A549 (cell line): ENCODE measurements around the gene MED23. TPM values are rescaled to one million over a fixed set of nuclear protein-coding genes. Genes with fewer than 3 reads are reported as not detected.

Source experiments
- ATAC-seq, 2 experiments: fragments of 200-7000 bp in 1 of 2; fragments of >200 bp in 1 of 2; cut with Nextera tagmentation in 1 of 2; cut with Tn5 transposase in 1 of 2; 3 replicates each; pipeline versions ENCODE4 v1.8.0 to v1.9.1; 2018 to 2020; ENCODE audit warnings: mild to moderate bottlenecking in 1 of 2, moderate library complexity in 1 of 2
- CTCF ChIA-PET: fragments of 300-600 bp; sonication (Branson Sonifier 250); formaldehyde crosslinking; extraction: SDS; loops from one replicate; lab custom pipeline; 2021; ENCODE audit warnings: antibody characterized with exemption, inconsistent platforms; lab: Yijun Ruan, JAX
- POLR2A ChIA-PET: fragments of 350-600 bp; formaldehyde crosslinking; extraction: SDS; loops from one replicate; lab custom pipeline; 2021; ENCODE audit warnings: antibody characterized with exemption, inconsistent platforms; lab: Yijun Ruan, JAX
- DNase-seq, 2 experiments: peaks; one replicate each; pipeline versions ENCODE4 v3.0.0 to v3.0.0-alpha.2; 2011 to 2016; ENCODE audit warnings: low read depth in 1 of 2, low spot score in 1 of 2
- FAIRE-seq: peaks from 2 replicates; lab custom pipeline; 2011; peaks lifted over from hg19 to GRCh38; lab: Jason Lieb, UNC
- H3K27ac ChIP-seq, 2 experiments: fragments of >200 bp; sonication (Bioruptor Twin); formaldehyde crosslinking; 3 replicates each; pipeline ENCODE4 v1.5.1; 2016 to 2017
- H3K4me1 ChIP-seq: fragments of >200 bp; sonication (Bioruptor Twin); formaldehyde crosslinking; 3 replicates; pipeline ENCODE4 v1.6.1; 2016
- H3K4me2 ChIP-seq: fragments of >200 bp; sonication (Bioruptor Twin); formaldehyde crosslinking; 3 replicates; pipeline ENCODE4 v1.6.1; 2016
- H3K4me3 ChIP-seq: fragments of >200 bp; sonication (Bioruptor Twin); formaldehyde crosslinking; 3 replicates; pipeline ENCODE4 v1.5.1; 2016
- H3K9me3 ChIP-seq: fragments of >200 bp; sonication (Bioruptor Twin); formaldehyde crosslinking; 3 replicates; pipeline ENCODE4 v1.6.1; 2016
- BCL3 ChIP-seq: fragments of >200 bp; sonication (Bioruptor Twin); formaldehyde crosslinking; IDR thresholded peaks from 3 replicates; pipeline ENCODE4 v1.6.1; 2016
- BHLHE40 ChIP-seq: IDR thresholded peaks from 2 replicates; pipeline ENCODE4 v1.6.1; 2012; ENCODE audit warnings: low read depth, low read length, inconsistent platforms
- CBX2 ChIP-seq: fragments of 200-600 bp; sonication (generic); IDR thresholded peaks from 2 replicates; pipeline ENCODE4 v1.6.1; 2016; ENCODE audit warnings: low read depth, mild to moderate bottlenecking, borderline replicate concordance
- CBX8 ChIP-seq: fragments of 200-600 bp; sonication (generic); IDR thresholded peaks from 2 replicates; pipeline ENCODE4 v1.6.1; 2016
- CEBPB ChIP-seq, 2 experiments: fragments of >200 bp in 1 of 2; sonication (Bioruptor Twin) in 1 of 2; formaldehyde crosslinking in 1 of 2; IDR thresholded peaks; 2 replicates each; pipeline ENCODE4 v1.6.1; 2012 to 2016
- CHD2 ChIP-seq: fragments of 150-350 bp; IDR thresholded peaks from 2 replicates; pipeline ENCODE4 v1.6.1; 2014; ENCODE audit warnings: low read length; ENCODE audit not compliant: partially characterized antibody
- EHF ChIP-seq: fragments of 250-450 bp; sonication (Bioruptor Pico); IDR thresholded peaks from 2 replicates; pipeline ENCODE4 v1.5.0; 2020; ENCODE audit warnings: mild to moderate bottlenecking
- EHMT2 ChIP-seq: fragments of 200-600 bp; sonication (generic); IDR thresholded peaks from 2 replicates; pipeline ENCODE4 v1.6.1; 2016; ENCODE audit warnings: antibody characterized with exemption, low read depth, mild to moderate bottlenecking, moderate library complexity
- EP300 ChIP-seq, 2 experiments: fragments of >200 bp; sonication (Bioruptor Twin); formaldehyde crosslinking; IDR thresholded peaks; 2 replicates in 1 of 2; 3 replicates in 1 of 2; pipeline ENCODE4 v1.6.1; 2016 to 2017
- GATA3 ChIP-seq: IDR thresholded peaks from 2 replicates; pipeline ENCODE4 v1.6.1; 2012; ENCODE audit warnings: borderline replicate concordance
- HDAC2 ChIP-seq: fragments of 200-600 bp; sonication (generic); IDR thresholded peaks from 2 replicates; pipeline ENCODE4 v1.6.1; 2016
- HEYL ChIP-seq: fragments of 250-450 bp; sonication (Bioruptor Pico); IDR thresholded peaks from 2 replicates; pipeline ENCODE4 v1.8.0; 2021; ENCODE audit warnings: mild to moderate bottlenecking, moderate library complexity
- HMGXB4 ChIP-seq: fragments of 250-450 bp; sonication (Bioruptor Pico); IDR thresholded peaks from 2 replicates; pipeline ENCODE4 v1.5.0; 2021; ENCODE audit warnings: mild to moderate bottlenecking, moderate library complexity, borderline replicate concordance
- HOXA7 ChIP-seq: fragments of 250-450 bp; sonication (Bioruptor Pico); IDR thresholded peaks from 2 replicates; pipeline ENCODE4 v1.5.0; 2020; ENCODE audit warnings: mild to moderate bottlenecking, moderate library complexity
- JUN ChIP-seq, 2 experiments: fragments of >200 bp; sonication (Bioruptor Twin); formaldehyde crosslinking; IDR thresholded peaks; 2 replicates in 1 of 2; 3 replicates in 1 of 2; pipeline ENCODE4 v1.6.1; 2016 to 2017
- KDM1A ChIP-seq: fragments of 200-600 bp; sonication (generic); IDR thresholded peaks from 2 replicates; pipeline ENCODE4 v1.6.1; 2016; ENCODE audit warnings: low read depth, mild to moderate bottlenecking
- MAFK ChIP-seq: fragments of 450-650 bp; IDR thresholded peaks from 2 replicates; pipeline ENCODE4 v1.6.1; 2014; ENCODE audit not compliant: partially characterized antibody
- NFE2L2 ChIP-seq: fragments of 150-350 bp; conservative IDR thresholded peaks from 2 replicates; pipeline ENCODE4 v1.6.1; 2014; ENCODE audit warnings: low read length
- NPAS2 ChIP-seq: fragments of 250-450 bp; sonication (Bioruptor Pico); IDR thresholded peaks from 2 replicates; pipeline ENCODE4 v1.8.0; 2022; ENCODE audit warnings: mild to moderate bottlenecking, moderate library complexity, borderline replicate concordance
- NR3C1 ChIP-seq: fragments of >200 bp; sonication (Bioruptor Twin); formaldehyde crosslinking; IDR thresholded peaks from 3 replicates; pipeline ENCODE4 v1.6.1; 2017
- POLR2AphosphoS2 ChIP-seq: conservative IDR thresholded peaks from 2 replicates; pipeline ENCODE4 v1.6.1; 2012; ENCODE audit warnings: low read length, improper control_type of control experiment, inconsistent platforms
- RAD21 ChIP-seq, 2 experiments: fragments of >200 bp in 1 of 2; sonication (Bioruptor Twin) in 1 of 2; formaldehyde crosslinking in 1 of 2; IDR thresholded peaks in 1 of 2; conservative IDR thresholded peaks in 1 of 2; 2 replicates in 1 of 2; 3 replicates in 1 of 2; pipeline ENCODE4 v1.6.1; 2012 to 2018; ENCODE audit warnings: inconsistent platforms in 1 of 2
- RCOR1 ChIP-seq: fragments of 150-350 bp; IDR thresholded peaks from 2 replicates; pipeline ENCODE4 v1.6.1; 2014; ENCODE audit warnings: antibody characterized with exemption, low read length, low read depth
- RNF2 ChIP-seq: fragments of 200-600 bp; sonication (generic); IDR thresholded peaks from 2 replicates; pipeline ENCODE4 v1.6.1; 2016; ENCODE audit warnings: low read depth, mild to moderate bottlenecking, antibody characterized with exemption, moderate library complexity, borderline replicate concordance
- SMC3 ChIP-seq: fragments of >200 bp; sonication (Bioruptor Twin); formaldehyde crosslinking; IDR thresholded peaks from 3 replicates; pipeline ENCODE4 v1.6.1; 2018; ENCODE audit warnings: inconsistent platforms
- SREBF2 ChIP-seq: fragments of 450-650 bp; IDR thresholded peaks from 2 replicates; pipeline ENCODE4 v1.6.1; 2014; ENCODE audit warnings: mild to moderate bottlenecking, moderate library complexity
- TFCP2L1 ChIP-seq: fragments of 250-450 bp; sonication (Bioruptor Pico); IDR thresholded peaks from 2 replicates; pipeline ENCODE4 v1.5.0; 2021; ENCODE audit warnings: mild to moderate bottlenecking
- TP53 ChIP-seq: fragments of 250-450 bp; sonication (Bioruptor Pico); IDR thresholded peaks from 2 replicates; pipeline ENCODE4 v1.5.0; 2021; ENCODE audit warnings: mild to moderate bottlenecking, moderate library complexity
- ZC3H11A ChIP-seq: fragments of 450-650 bp; IDR thresholded peaks from 2 replicates; pipeline ENCODE4 v1.6.1; 2014; ENCODE audit warnings: antibody characterized with exemption, mild to moderate bottlenecking
- ZFP36 ChIP-seq: fragments of 450-650 bp; IDR thresholded peaks from 2 replicates; pipeline ENCODE4 v1.6.1; 2014; ENCODE audit warnings: borderline replicate concordance; ENCODE audit not compliant: partially characterized antibody
- ZNF302 ChIP-seq: fragments of 250-450 bp; sonication (Bioruptor Pico); IDR thresholded peaks from 2 replicates; pipeline ENCODE4 v1.9.0; 2021; ENCODE audit warnings: inconsistent platforms, mild to moderate bottlenecking, moderate library complexity
- WGBS: methylation state at CpG from one replicate; pipeline ENCODE4 v1.1.6; 2017; ENCODE audit errors: missing lambda C conversion rate; 5-methylcytosine and 5-hydroxymethylcytosine counted together
- polyA plus RNA-seq, 4 experiments: library from polyadenylated mRNA; depleted of rRNA in 3 of 4; stranded (reverse); fragments of >200 nt; fragmentation: RNase III in 1 of 4; extraction: RNeasy Plus Mini Kit Qiagen cat#74134 plus additional on column Dnase treatment in 1 of 4; gene quantifications; 2 replicates in 3 of 4; 3 replicates in 1 of 4; pipeline ENCODE4 v1.2.3, GENCODE V29; 2011 to 2017

MED23 gene
- polyA plus RNA-seq, 2 of the 4 experiments (the other 2 are of a cell fraction), result 7.6 to 23.1 TPM

GRCh38 chr6:131628726-131629125, 684 bp upstream of the MED23 start:
- ATAC-seq (no peak), DNase-seq (no peak), FAIRE-seq (no peak)
- 35% methylated on average over 1 of the region's 1 CpG for WGBS
- TF ChIP-seq NFE2L2 (no peak), HDAC2 (no peak), NR3C1 (no peak), BCL3 (no peak), JUN (IDR thresholded peaks at IDR 0.05) (no peak), CBX2 (no peak), ZNF302 (CRISPR knock-in tag) (no peak), RNF2 (no peak), SREBF2 (no peak), TP53 (CRISPR knock-in tag) (no peak), HEYL (CRISPR knock-in tag) (no peak), NPAS2 (CRISPR knock-in tag) (no peak), ZC3H11A (no peak), CBX8 (no peak), SMC3 (no peak), RCOR1 (no peak), GATA3 (no peak), EHF (CRISPR knock-in tag) (no peak), TFCP2L1 (CRISPR knock-in tag) (no peak), POLR2AphosphoS2 (no peak)
- Histone ChIP-seq H3K27ac (no peak overlapping the region), H3K4me1 (peaks cover 10% of the 10 kb centered on the region; the same call in 2 of the 3 replicates), H3K9me3 (no peaks in the 10 kb centered on the region), H3K4me3 (peak overlapping the region; percentile 31; the same call in 1 of the 3 replicates), H3K4me2 (peak overlapping the region; percentile 88)
- POLR2A ChIA-PET, result no interaction called here
- CTCF ChIA-PET, result interaction anchor here (0.6 to 3.1 kb wide), 26 partner anchors 8 to 743 kb away, joined by 3 to 24 read pairs (median 5); partner anchors contain the start of genes ARG1 and ENPP3

- Histone ChIP-seq H3K9me3 (no peaks in the 10 kb centered on the region), H3K4me1 (no peaks in the 10 kb centered on the region), H3K27ac (no peak overlapping the region), H3K4me3 (no peak overlapping the region), H3K4me2 (no peak overlapping the region)
- ATAC-seq, result no peak
- TF ChIP-seq EP300 (IDR thresholded peaks at IDR 0.05), result no peak
- no peak for TF ChIP-seq RAD21 (conservative IDR thresholded peaks at IDR 0.05 in 1 of 2, IDR thresholded peaks at IDR 0.05 in 1 of 2)
- TF ChIP-seq BHLHE40, result no peak
- TF ChIP-seq TP53 (CRISPR knock-in tag), result no peak
- no peak for TF ChIP-seq EHMT2
- TF ChIP-seq SMC3, result no peak
- TF ChIP-seq TFCP2L1 (CRISPR knock-in tag), result no peak
- TF ChIP-seq ZNF302 (CRISPR knock-in tag), result no peak
- TF ChIP-seq HOXA7, result no peak
- no peak for TF ChIP-seq CHD2
- no peak for TF ChIP-seq ZFP36
- TF ChIP-seq HMGXB4, result no peak
- no peak for TF ChIP-seq GATA3
- TF ChIP-seq CEBPB (IDR thresholded peaks at IDR 0.05), result no peak
- no peak for TF ChIP-seq KDM1A
- no peak for TF ChIP-seq MAFK
- FAIRE-seq, result no peak
- 88% methylated on average over 4 of the region's 4 CpGs for WGBS
- ChIA-PET CTCF (interaction anchor here (4.1 kb wide), 1 partner anchor 13 kb away, joined by 15 read pairs; the partner anchor contains the start of gene MED23), POLR2A (no interaction called here)
- DNase-seq, result no peak
These were observed 12.8 kb downstream of the MED23 start for GRCh38 chr6:131615275-131615674.
